ENCODE data around the gene TMEM119. TPM values are rescaled to one million over a fixed set of nuclear protein-coding genes. Genes with fewer than 3 reads are reported as not detected.
A peak's percentile ranks its signal among the peaks of the same experiment; 100 is the strongest.
"Not testable (repeated sequence)": the region's sequence is repeated elsewhere in the genome, so short reads cannot be mapped to it uniquely, and the experiment has no call there.

The TMEM119 gene
- total and polyA plus RNA-seq, 2 of the 13 experiments (the other 11 are each of a cell fraction or from before 2014, with no cell fraction given) = not detected

DNA sequence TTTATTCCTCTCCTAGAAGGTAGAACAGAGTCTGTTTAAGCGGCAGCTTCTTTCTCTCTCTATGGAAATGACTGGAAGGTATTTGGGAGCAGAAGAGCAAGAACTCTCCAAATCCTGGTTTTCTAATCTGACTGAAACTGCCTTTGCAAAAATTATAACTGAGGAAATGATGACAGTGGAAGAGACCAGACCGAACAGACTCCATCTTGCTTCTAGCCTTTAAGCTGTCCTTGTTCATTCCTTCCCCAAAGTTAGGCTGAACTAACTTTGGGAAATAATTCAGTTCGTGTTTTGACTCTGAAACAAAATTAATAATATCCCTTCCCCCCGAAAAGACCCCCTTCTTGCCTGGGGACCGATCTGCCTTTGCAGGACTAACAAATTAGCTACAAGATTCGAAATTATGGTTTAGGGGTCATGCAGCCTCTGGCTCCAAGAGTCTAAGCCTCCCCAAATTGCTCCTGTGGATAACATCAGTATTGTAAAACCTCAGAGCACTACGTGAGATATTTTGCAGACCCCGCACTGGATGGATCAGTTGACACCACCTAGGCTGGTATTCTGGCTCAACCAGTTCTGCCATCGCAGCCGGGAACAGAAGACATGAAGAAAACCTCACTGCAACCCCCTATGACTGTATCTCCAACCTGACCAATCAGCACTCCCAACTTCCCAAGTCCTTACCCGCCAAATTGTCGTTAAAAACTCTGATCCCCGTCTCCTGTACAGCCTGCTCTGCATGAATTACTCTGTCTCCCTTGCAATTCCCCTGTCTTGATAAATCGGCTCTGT, 21.7 kb upstream of the TMEM119 start:
- FAIRE-seq (no peak), ATAC-seq (no peak), DNase-seq (ENCODE audit: low spot score) (no peak)
- CTCF ChIA-PET (ENCODE audit: low intra/inter-chr PET ratio, low total read pairs) = interaction anchor here (3.0 kb wide), 1 partner anchor 56 kb away, joined by 45 read pairs; the partner anchor contains the start of gene ISCU
- intact Hi-C loops (cut with micrococcal nuclease; ENCODE audit: unreplicated experiment) = no loop called here
- BruUV-seq (replicated peaks) = no TSS peak
- H3K27ac ChIP-seq (ENCODE audit: extremely low read length, insufficient read depth, low read length) = no peak overlapping the region
- no peaks in the 10 kb centered on the region for H3K9me3 ChIP-seq (ENCODE audit: low read length)
- 53% methylated on average over 14 of the region's 14 CpGs for WGBS (ENCODE audit: low lambda C conversion rate)
- in situ Hi-C loops (cut with HindIII; ENCODE audit: extremely low pct_ligation_motif_present, low pct_unique_long_range_greater_than_20kb) = loop anchor here (5.0 kb wide), 1 partner anchor 52 kb away; no protein-coding TSS in a partner anchor
- no peaks in the 10 kb centered on the region for H3K79me2 ChIP-seq (ENCODE audit: insufficient read depth, low read length)
- TF ChIP-seq, protein P1, sequence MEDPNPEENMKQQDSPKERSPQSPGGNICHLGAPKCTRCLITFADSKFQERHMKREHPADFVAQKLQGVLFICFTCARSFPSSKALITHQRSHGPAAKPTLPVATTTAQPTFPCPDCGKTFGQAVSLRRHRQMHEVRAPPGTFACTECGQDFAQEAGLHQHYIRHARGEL (CRISPR knock-in tag; IDR thresholded peaks at IDR 0.05) = no peak
- no peak for TF ChIP-seq ZNF543 (CRISPR knock-in tag; IDR thresholded peaks at IDR 0.05)
- H3K4me1 ChIP-seq (ENCODE audit: insufficient read depth, low read length) = peaks cover 20% of the 10 kb centered on the region
- H4K20me1 ChIP-seq (ENCODE audit: insufficient read depth, low read length) = no peaks in the 10 kb centered on the region
- no peaks in the 10 kb centered on the region for H3K36me3 ChIP-seq (replicated peaks in 1 of 2; ENCODE audit: control insufficient read depth in 1 of 2, insufficient read depth in 2 of 2, low read length in 2 of 2)
- H3K9ac ChIP-seq (ENCODE audit: insufficient read depth, low read depth, low read length) = no peak overlapping the region
- peaks cover 0 to 4% of the 10 kb centered on the region in 2 experiments; a peak in 1 of 5 replicates for H3K27me3 ChIP-seq (ENCODE audit: control insufficient read depth in 1 of 2, insufficient read depth in 2 of 2, low read length in 2 of 2)
- H2AFZ ChIP-seq (ENCODE audit: low read length) = no peak overlapping the region
- POLR2A ChIA-PET = interaction anchor here (1.1 kb wide), 2 partner anchors 8 to 57 kb away, joined by 3 to 4 read pairs; partner anchors contain the start of gene ISCU
- peak overlapping the region; percentile 63 for H3K4me2 ChIP-seq (ENCODE audit: low read depth, low read length)
- H3K4me3 ChIP-seq (replicated peaks in 1 of 3; ENCODE audit: insufficient read depth in 1 of 3, low read depth in 2 of 3, low read length in 3 of 3) = peak overlapping the region in 1 of 3 experiments; percentile 2; a peak in 2 of 6 replicates

- CTCF ChIA-PET (ENCODE audit: low intra/inter-chr PET ratio, low total read pairs) = interaction anchor here (3.0 kb wide), 1 partner anchor 55 kb away, joined by 45 read pairs; the partner anchor contains the start of gene ISCU
- peaks cover 20% of the 10 kb centered on the region for H3K4me1 ChIP-seq (ENCODE audit: insufficient read depth, low read length)
- H3K9me3 ChIP-seq (ENCODE audit: low read length); H3K4me3 ChIP-seq (replicated peaks in 1 of 3; ENCODE audit: insufficient read depth in 1 of 3, low read depth in 2 of 3, low read length in 3 of 3); H3K9ac ChIP-seq (ENCODE audit: insufficient read depth, low read depth, low read length); FAIRE-seq; BruUV-seq (replicated peaks); H3K27ac ChIP-seq (ENCODE audit: extremely low read length, insufficient read depth, low read length); DNase-seq (ENCODE audit: low spot score); H3K36me3 ChIP-seq (replicated peaks in 1 of 2; ENCODE audit: control insufficient read depth in 1 of 2, insufficient read depth in 2 of 2, low read length in 2 of 2); H2AFZ ChIP-seq (ENCODE audit: low read length); H3K27me3 ChIP-seq (ENCODE audit: control insufficient read depth in 1 of 2, insufficient read depth in 2 of 2, low read length in 2 of 2); H4K20me1 ChIP-seq (ENCODE audit: insufficient read depth, low read length); H3K4me2 ChIP-seq (ENCODE audit: low read depth, low read length); H3K79me2 ChIP-seq (ENCODE audit: insufficient read depth, low read length); ATAC-seq: not testable (repeated sequence)
- in situ Hi-C loops (cut with HindIII; ENCODE audit: extremely low pct_ligation_motif_present, low pct_unique_long_range_greater_than_20kb) (loop anchor here (5.0 kb wide), 1 partner anchor 52 kb away; no protein-coding TSS in a partner anchor), intact Hi-C loops (cut with micrococcal nuclease; ENCODE audit: unreplicated experiment) (loop anchor here (1.0 kb wide), 2 partner anchors 56 to 629 kb away; no protein-coding TSS in a partner anchor)
- POLR2A ChIA-PET = interaction anchor here (2.1 kb wide), 1 partner anchor 56 kb away, joined by 13 read pairs; the partner anchor contains the start of gene ISCU
- 19% methylated on average over 4 of the region's 4 CpGs for WGBS (ENCODE audit: low lambda C conversion rate)
These were observed 21.0 kb upstream of the TMEM119 start for GRCh38 chr12:108618953-108619274.
